A673 (cell line): ENCODE measurements around the gene MLH3.

Experiments
- EZH2 ChIP-seq: fragments of 200-600 bp; sonication (generic); IDR thresholded peaks from 2 replicates; pipeline ENCODE4 v1.6.1; 2017; ENCODE audit warnings: borderline replicate concordance, low read depth, mild to moderate bottlenecking, mixed read lengths, antibody characterized with exemption, low read length; ENCODE audit not compliant: poor library complexity, severe bottlenecking
- TF ChIP-seq, protein P1 (sequence below): fragments of 300-800, 200-600 bp; sonication (generic); conservative IDR thresholded peaks from 2 replicates; pipeline ENCODE4 v1.5.1; 2017; ENCODE audit warnings: low read depth, mild to moderate bottlenecking, antibody characterized with exemption, low read length, moderate library complexity, mixed read lengths

DNA sequence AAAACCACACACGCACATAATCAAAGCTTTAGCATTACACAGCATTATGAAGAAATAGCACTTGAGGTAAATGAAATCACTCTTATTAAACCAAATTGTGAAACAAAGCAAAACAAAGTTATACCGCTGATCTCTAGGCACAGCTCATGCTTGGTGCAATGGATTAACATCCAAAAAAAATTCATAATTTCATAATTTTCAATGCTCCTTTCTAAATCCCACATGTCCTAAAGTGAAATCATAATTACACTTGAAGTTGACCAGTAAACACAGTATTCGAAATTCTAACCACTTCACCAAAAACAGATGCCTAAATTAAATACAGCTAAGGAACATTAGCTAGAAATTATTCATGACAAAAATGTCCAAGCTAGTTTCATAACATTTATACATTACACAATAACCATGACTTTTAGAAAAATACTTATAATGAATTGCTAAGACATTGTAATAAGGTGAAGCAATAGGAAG is 1.5 kb downstream of the MLH3 start:
- TF ChIP-seq, protein P1, sequence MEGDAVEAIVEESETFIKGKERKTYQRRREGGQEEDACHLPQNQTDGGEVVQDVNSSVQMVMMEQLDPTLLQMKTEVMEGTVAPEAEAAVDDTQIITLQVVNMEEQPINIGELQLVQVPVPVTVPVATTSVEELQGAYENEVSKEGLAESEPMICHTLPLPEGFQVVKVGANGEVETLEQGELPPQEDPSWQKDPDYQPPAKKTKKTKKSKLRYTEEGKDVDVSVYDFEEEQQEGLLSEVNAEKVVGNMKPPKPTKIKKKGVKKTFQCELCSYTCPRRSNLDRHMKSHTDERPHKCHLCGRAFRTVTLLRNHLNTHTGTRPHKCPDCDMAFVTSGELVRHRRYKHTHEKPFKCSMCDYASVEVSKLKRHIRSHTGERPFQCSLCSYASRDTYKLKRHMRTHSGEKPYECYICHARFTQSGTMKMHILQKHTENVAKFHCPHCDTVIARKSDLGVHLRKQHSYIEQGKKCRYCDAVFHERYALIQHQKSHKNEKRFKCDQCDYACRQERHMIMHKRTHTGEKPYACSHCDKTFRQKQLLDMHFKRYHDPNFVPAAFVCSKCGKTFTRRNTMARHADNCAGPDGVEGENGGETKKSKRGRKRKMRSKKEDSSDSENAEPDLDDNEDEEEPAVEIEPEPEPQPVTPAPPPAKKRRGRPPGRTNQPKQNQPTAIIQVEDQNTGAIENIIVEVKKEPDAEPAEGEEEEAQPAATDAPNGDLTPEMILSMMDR: no peak
- TF ChIP-seq EZH2: no peak
